CD4-positive, alpha-beta T cell treated with Interleukin-15 for 4 hours (primary cell): ENCODE measurements around the gene MFAP4.
"Not testable (repeated sequence)": the region's sequence is repeated elsewhere in the genome, so short reads cannot be mapped to it uniquely, and the experiment has no call there.

Experiments used
- DNase-seq: peaks from one replicate; pipeline ENCODE4 v3.0.0-alpha.2; 2020; ENCODE audit warnings: low spot score

MFAP4 gene

DNA sequence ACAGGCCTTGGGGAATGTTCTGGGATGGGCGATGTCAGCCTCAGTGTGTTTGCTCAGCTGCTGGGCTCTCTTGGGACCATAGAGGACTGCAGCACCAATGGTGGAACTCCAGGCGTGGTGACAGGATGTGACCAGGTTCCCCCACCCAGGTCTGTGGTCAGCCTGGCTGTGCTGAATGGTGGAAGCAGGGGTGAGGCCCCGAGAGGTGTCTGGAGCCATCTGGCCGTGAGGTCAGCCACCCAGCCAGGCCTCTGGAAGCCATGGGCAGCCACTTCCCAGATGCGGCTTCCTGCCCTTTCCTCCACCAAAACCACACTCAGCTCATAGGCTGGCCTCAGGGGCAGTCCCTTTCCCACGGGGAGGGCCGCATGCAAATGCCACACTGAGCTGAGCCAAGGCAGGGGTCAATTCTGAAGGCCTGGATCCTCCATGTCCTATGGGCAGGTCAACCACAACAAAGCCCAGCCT, 16.5 kb downstream of the MFAP4 start:
- peak; percentile 14 for DNase-seq

- peak; percentile 59 for DNase-seq
Observed at GRCh38 chr17:19369846-19370492, 17.0 kb downstream of the MFAP4 start.

GRCh38 chr17:19369107-19369778, 17.7 kb downstream of the MFAP4 start:
- DNase-seq = no peak

DNA sequence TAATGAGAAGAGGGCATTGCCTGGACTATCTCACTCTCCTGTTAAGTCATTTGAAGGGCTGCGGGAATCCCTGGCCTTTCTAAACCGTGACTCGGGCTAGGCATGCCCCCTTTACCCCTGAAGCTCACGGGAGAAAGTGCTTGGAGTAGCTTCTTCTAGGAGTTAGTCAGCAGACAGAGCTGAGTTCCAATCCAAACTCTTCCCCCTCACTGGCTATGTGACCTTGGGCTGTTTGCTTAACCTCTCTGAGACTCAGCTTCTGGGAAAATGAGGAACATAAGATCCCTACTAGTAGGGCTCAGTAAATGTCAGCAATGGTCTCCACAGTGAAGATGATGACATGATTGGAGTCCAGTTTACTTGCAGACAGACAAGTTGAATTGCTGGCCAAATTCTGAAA, 18.8 kb downstream of the MFAP4 start:
- DNase-seq = no peak

DNA sequence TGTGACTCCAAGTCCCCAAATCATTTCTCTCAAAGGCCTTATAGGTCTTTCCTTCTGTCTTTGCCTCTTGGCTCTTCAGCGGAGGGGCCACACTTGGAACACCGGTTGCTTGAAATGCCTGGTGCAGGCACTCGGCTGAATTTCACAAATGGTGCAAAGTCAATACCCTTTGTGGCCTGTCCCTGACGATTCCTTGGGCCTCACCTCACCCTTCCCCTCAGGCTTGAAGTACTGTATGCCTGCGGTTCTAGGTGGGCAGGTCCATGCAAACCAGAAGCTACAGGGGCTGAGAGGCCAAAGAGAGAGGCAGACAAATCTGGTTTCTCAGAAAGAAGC, 20.4 kb downstream of the MFAP4 start:
- DNase-seq = no peak

- no peak for DNase-seq
Observed at GRCh38 chr17:19365833-19366636, 21.0 kb downstream of the MFAP4 start.

- no peak for DNase-seq
Observed at GRCh38 chr17:19365499-19365817, 21.5 kb downstream of the MFAP4 start.

DNA sequence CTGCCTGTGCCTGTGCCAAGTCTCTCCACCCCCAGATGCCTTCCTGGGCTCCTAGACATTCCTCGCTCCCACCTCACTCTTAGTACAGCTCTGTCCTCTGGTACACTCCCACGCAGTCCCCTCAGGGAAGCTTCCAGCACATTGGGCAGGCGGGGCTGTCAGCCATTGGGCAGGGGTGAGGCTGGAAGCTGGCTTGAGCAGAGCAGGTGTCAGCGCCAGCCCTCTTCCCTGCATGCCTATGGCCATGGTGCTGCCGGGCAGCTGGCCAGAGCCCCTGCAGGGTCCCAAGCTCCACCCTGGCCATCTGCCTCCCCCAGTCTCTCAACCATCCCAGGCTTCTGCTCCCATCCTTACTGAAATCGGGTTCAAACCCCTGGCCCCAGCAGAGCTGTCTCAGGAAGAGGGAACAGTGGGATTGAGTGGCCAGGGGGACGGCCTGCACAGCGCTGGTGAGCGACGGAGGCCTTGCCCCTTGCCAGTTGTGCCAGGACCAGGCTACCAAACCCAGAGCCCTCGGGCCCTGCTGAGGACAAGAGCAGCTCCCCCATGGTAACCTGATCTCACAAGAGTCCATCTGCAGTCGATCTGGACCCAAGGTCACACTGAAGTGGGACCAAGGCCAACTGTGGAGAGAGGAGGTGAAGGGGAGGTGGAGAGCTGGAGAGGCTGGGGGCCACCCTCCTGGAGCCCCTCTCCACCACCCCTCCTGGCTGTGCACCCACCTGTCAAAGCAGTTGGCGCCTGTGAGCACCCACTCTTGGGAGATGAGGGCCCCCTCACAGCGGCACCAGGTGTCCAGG, 22.1 kb downstream of the MFAP4 start:
- DNase-seq = no peak

DNA sequence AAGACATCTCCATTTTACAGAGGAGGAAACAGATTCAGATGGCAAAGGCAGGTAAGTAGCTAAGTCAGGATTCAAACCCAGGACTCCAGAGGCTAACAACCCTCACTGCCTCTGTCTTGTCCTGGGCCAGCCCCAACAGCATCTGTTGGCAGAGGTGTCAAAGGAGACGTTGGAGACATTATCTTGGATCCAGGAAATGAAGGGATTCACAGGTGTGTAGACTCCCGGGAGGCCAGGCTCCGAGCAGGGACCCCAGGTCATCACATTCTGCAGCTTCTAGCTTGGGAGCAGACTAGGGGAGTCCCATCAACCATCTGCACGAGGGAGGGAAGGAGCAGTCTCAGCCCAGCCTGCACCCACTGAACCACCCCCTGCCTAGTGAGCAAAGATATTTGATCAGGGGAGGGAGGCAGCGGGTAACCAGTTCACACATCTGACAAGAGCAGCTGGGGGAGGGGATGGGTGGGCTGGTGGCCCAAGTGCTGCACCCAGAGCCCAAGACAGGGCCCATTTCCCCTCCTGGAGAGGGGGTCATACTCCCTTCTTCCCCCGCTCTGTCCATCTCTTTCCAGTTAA, 23.4 kb downstream of the MFAP4 start:
- no peak for DNase-seq

DNA sequence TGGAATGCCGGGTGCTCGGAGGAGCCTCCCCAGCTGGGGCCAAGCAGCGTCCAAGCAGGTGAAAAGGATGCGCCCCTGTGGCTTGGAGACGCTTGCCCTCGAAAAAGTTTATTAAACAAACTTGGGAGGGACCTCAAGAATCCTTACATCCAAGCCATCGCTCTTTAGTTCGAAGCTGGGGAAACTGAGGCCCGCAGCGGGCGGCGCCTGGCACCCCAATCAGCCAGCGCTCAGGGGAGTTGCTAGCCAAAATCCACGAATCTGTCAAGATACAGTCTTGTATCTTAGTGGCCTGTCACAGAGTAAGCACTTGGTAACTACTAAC, 23.9 kb downstream of the MFAP4 start:
- no peak for DNase-seq

DNA sequence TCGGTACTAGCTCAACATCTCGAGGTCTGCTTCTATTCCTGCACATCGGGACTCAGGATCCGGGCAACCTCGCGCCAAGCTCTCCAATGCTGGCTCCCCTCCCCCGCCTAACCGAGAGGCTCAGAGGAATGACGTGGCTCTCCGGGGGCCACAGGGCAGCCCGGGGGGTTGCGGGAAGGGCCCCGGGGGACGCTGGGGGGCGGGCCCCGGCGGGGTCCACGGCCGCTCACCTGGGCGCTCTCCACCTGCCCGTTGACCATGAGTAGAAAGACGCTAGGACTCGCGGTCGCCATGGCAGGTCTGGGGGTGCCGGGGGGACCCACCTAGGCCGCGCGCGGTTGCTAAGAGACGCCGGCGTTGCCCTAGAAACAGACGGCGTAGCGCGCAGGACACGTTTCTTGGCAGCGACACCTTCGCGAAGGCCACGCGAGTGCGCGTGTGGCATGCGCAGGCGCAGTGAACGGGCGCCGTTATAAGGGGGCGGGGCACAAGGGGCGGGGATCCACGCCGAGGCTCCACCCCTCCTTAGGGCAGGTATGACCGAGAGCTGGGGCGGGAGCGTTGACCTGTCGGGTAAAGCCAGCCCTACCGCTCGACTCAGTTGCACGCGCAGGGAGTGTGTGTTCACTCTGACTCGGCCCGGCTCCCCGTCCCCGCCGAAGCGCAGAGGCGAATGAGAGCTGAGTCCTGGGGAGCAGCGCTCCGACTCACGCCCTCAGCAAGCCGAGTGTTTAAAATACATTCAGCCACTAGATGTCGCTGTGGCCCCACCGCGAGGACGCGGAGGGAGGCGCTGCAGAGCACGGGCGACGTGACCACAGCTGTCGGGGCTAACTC, 24.5 kb downstream of the MFAP4 start, which contains the start of gene B9D1:
Gene B9D1, minus strand, starts transcription at position 447 of the 837 bp plus-strand sequence. Its CDS starts 154 bp downstream, at position 293.
- peak; percentile 95 for DNase-seq

DNA sequence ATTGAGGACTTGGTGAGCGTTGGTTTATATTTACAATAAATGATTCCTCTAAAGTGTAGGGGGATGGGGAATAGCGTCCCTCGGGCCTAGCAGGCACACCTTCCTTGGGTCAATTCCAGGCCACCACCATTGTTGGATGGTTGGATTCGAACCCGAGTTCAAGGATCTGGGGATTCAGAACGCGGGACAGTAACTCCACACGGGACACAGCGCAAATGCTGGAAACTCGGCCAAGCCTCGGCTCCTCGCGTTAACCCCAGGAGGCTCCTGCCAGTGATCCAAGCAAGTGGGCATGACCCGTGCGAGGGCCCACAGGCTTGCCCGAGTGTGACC, 25.1 kb downstream of the MFAP4 start:
- no peak for DNase-seq

DNA sequence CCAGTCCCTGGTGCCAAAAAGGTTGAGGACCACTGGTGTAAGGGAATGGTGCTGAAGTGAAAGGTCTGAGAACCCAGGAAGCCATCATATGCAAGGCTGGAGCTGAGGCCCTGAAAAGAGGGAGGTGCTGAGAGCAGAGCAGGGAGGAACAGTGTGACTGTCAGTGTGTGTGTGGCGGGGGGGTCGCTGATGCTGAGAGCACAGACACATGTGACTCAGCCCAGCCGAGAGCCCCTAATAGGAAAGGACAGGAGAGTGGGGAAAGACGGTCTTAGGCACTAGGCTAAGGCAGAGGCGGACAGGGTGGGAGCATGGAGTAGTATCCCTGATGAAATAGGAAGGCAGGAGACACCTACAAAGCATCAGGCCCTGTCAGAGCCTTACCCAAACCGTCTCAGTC, 25.7 kb downstream of the MFAP4 start:
- no peak for DNase-seq

- DNase-seq = no peak
Observed at GRCh38 chr17:19360772-19361171, 26.2 kb downstream of the MFAP4 start.

DNA sequence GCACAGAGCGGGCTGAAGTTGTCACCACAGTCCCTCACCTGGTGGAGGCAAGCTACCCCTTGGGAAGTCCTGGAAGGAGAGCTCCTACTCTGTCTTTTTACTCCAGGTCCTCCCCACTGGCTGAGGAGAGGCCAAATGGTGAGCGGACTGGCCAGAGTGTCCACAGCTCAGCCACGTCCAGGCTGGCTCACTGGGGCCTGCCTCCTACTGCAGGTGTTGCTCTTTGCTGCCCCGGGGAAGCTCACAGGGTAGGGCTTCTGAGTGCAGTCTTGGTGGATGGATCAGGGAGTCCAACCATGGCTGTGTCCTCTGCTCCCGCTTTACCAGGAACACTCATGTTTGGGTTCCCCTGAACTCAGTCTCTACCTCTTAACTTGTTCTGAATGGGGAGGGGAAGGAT, 27.1 kb downstream of the MFAP4 start:
- no peak for DNase-seq

- DNase-seq = no peak
Observed at GRCh38 chr17:19359151-19359550, 27.8 kb downstream of the MFAP4 start.

DNA sequence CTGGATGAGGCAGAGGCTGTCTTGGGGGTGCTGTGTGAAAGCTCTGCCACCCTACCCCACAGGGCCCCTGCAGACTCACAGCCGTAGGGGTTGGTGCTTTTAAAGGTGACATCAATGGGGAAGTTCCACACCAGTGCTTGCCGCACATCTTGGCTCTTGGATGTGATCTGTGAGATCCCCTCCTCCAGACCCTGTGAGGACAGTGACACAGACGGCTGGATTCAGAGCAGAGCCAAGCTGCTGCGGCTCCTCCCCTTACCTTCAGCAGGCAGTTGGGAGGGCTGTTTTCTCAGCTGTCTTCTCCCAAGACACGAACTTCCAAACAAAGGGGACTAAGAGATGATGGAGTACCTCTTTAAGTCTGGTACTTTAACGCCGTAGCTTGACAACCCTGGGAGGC, 29.2 kb downstream of the MFAP4 start:
- DNase-seq = no peak

- no peak for DNase-seq
Observed at GRCh38 chr17:19357351-19357750, 29.6 kb downstream of the MFAP4 start.

- DNase-seq = no peak
Observed at GRCh38 chr17:19354748-19355147, 32.2 kb downstream of the MFAP4 start.

GRCh38 chr17:19353401-19353800, 33.6 kb downstream of the MFAP4 start:
- DNase-seq = not testable (repeated sequence)

- DNase-seq = no peak
Observed at GRCh38 chr17:19348806-19349205, 38.2 kb downstream of the MFAP4 start.
